Chondrocyte (in vitro differentiated cells): Measurements from ENCODE around the gene SLC25A1. TPM values are rescaled to one million over a fixed set of nuclear protein-coding genes. Genes with fewer than 3 reads are reported as not detected.

Source experiments
- DNase-seq: peaks from one replicate; pipeline ENCODE4 v3.0.0; 2021; ENCODE audit warnings: mixed read lengths, low spot score
- H3K27ac Mint-ChIP-seq: one replicate; pipeline ENCODE4 v1.8.0; 2021; ENCODE audit warnings: mild to moderate bottlenecking, moderate library complexity, mixed read lengths; ENCODE audit not compliant: unreplicated experiment
- H3K27me3 Mint-ChIP-seq: 2 replicates; pipeline ENCODE4 v1.8.0; 2021; ENCODE audit warnings: low read depth, mixed read lengths
- H3K36me3 Mint-ChIP-seq: 2 replicates; pipeline ENCODE4 v1.8.0; 2021; ENCODE audit warnings: low read depth, mixed read lengths
- H3K4me1 Mint-ChIP-seq: 2 replicates; pipeline ENCODE4 v1.8.0; 2021; ENCODE audit warnings: low read depth, mild to moderate bottlenecking, mixed read lengths
- H3K4me3 Mint-ChIP-seq: one replicate; pipeline ENCODE4 v1.8.0; 2021; ENCODE audit warnings: mild to moderate bottlenecking, moderate library complexity, mixed read lengths; ENCODE audit not compliant: unreplicated experiment
- H3K9me3 Mint-ChIP-seq: 2 replicates; pipeline ENCODE4 v1.8.0; 2021; ENCODE audit warnings: low read depth, mixed read lengths
- total RNA-seq: library from RNA; stranded (reverse); gene quantifications from 3 replicates; pipeline ENCODE4 v1.2.1, GENCODE V29; 2021
- TF ChIP-seq, protein P1 (sequence below): fragments of 200-600 bp; sonication (generic); IDR thresholded peaks from 2 replicates; pipeline ENCODE4 v1.5.0; 2021; ENCODE audit warnings: antibody characterized with exemption, mild to moderate bottlenecking, moderate library complexity

Gene SLC25A1
- total RNA-seq, 1 donor from 2014 or later, result 107 TPM

DNA sequence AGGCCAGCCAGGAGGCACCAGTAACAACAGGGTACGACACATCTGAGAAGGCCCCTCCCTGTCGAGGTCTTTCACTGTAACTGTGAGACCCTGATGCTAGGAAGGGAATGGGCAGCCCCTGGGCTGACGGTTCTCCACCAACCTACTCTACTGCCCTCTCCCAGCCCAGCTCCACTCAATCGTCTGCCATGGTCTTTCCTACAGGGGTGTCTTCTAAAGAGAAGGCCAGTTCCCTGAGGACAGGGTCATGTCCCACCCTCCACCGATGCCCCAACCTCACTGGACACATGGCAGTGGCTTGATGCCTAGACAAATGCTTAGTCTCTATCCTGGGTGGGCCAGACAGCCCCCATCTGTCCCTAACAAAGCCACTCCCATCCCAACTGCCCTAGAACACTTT lies 46.0 kb upstream of the SLC25A1 start:
- no peak for DNase-seq
- no peaks in the 10 kb centered on the region for H3K27me3 Mint-ChIP-seq
- H3K4me1 Mint-ChIP-seq, result no peaks in the 10 kb centered on the region
- peaks cover 53% of the 10 kb centered on the region for H3K36me3 Mint-ChIP-seq
- no peak overlapping the region for H3K4me3 Mint-ChIP-seq
- no peaks in the 10 kb centered on the region for H3K9me3 Mint-ChIP-seq
- TF ChIP-seq, protein P1, sequence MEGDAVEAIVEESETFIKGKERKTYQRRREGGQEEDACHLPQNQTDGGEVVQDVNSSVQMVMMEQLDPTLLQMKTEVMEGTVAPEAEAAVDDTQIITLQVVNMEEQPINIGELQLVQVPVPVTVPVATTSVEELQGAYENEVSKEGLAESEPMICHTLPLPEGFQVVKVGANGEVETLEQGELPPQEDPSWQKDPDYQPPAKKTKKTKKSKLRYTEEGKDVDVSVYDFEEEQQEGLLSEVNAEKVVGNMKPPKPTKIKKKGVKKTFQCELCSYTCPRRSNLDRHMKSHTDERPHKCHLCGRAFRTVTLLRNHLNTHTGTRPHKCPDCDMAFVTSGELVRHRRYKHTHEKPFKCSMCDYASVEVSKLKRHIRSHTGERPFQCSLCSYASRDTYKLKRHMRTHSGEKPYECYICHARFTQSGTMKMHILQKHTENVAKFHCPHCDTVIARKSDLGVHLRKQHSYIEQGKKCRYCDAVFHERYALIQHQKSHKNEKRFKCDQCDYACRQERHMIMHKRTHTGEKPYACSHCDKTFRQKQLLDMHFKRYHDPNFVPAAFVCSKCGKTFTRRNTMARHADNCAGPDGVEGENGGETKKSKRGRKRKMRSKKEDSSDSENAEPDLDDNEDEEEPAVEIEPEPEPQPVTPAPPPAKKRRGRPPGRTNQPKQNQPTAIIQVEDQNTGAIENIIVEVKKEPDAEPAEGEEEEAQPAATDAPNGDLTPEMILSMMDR, result no peak
- H3K27ac Mint-ChIP-seq, result no peak overlapping the region

- no peak overlapping the region for H3K27ac Mint-ChIP-seq
- no peaks in the 10 kb centered on the region for H3K4me1 Mint-ChIP-seq
- no peaks in the 10 kb centered on the region for H3K9me3 Mint-ChIP-seq
- no peak for DNase-seq
- no peaks in the 10 kb centered on the region for H3K27me3 Mint-ChIP-seq
- no peak overlapping the region for H3K4me3 Mint-ChIP-seq
- peaks cover 45% of the 10 kb centered on the region for H3K36me3 Mint-ChIP-seq
- TF ChIP-seq, protein P1, result no peak
Measured at GRCh38 chr22:19223617-19224016, 45.1 kb upstream of the SLC25A1 start.

DNA sequence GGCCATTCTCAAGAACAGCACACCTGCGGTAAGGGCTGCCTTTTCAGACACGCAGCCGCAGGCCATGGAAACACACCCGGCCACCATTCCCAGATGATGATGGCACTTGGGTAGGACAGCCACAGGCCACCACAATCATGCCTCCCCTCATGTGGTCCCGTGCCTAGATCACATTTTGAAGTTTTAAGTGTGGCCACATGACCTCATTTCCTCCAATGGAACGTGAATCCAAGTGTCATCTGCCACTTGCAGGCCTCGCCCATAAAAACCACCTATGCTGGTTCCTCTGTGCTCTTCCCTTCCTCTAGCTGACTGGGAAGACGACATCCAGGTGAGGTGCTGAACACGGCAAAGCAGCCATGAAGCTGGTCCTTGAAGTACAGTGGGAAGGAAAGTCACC lies 44.6 kb upstream of the SLC25A1 start:
- Mint-ChIP-seq H3K4me1 (peaks cover 5% of the 10 kb centered on the region), H3K27me3 (no peaks in the 10 kb centered on the region), H3K27ac (no peak overlapping the region), H3K36me3 (peaks cover 42% of the 10 kb centered on the region), H3K9me3 (no peaks in the 10 kb centered on the region), H3K4me3 (no peak overlapping the region)
- TF ChIP-seq, protein P1, result no peak
- no peak for DNase-seq

DNA sequence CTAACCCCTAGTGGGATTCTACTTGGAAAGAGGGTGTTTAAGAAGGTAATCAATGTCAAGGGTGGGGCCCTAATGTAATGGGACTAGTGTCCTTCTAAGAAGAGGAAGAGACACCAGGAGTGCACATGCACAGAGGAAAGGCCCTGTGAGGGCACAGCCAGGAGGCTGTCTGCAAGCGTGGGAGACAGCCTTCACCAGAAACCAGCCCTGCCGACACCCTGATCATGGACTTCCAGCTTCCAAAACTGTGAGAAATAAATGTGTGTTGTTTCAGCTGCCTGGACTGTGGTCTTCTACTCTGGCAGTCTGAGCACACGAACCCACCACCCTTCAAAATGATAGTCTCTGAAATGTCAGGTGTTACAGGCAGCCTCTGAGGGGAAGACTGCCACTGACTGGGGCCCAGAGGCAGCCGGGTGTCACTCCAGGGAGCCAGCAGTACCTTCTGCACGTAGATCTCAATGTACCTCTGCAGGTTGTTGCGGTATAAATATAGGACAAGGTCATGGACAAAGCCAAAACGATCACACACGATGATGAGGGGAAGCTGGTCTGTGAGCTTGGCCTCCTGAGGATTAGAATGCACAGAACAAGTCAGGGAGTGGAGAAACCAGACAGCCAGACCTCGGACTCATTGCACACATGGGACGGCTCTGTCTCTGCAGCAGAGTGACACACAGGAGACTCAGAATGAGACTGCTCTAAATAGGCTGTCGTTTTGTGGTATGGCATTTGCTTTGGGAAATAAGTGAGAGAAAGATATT lies 43.9 kb upstream of the SLC25A1 start:
- no peak for DNase-seq
- peaks cover 38% of the 10 kb centered on the region for H3K36me3 Mint-ChIP-seq
- H3K4me1 Mint-ChIP-seq, result peaks cover 9% of the 10 kb centered on the region
- H3K27ac Mint-ChIP-seq, result no peak overlapping the region
- TF ChIP-seq, protein P1, result no peak
- H3K4me3 Mint-ChIP-seq, result no peak overlapping the region
- no peaks in the 10 kb centered on the region for H3K27me3 Mint-ChIP-seq
- no peaks in the 10 kb centered on the region for H3K9me3 Mint-ChIP-seq

DNA sequence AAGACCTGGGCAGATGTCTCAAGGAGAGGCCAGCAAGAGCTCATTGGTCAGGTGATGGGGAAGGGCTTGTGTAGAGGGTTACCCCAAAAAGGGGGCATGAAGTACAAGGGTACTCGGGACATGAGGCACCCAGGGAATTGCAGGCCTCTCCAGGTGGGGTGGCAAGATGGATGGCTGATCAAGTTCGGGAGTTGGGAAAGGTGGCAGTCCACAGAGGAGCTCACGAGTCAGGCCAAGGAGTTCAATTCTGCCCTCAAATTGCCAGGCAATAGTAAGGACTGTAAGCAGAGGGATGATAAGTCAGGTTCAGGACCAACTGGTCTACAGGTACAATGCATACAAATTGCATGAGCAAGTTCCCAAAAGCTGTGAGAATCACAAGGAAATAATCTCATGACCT lies 42.3 kb upstream of the SLC25A1 start:
- Mint-ChIP-seq H3K4me3 (no peak overlapping the region), H3K36me3 (peaks cover 33% of the 10 kb centered on the region), H3K27me3 (no peaks in the 10 kb centered on the region), H3K27ac (no peak overlapping the region), H3K4me1 (peaks cover 9% of the 10 kb centered on the region), H3K9me3 (no peaks in the 10 kb centered on the region)
- no peak for DNase-seq
- TF ChIP-seq, protein P1, result no peak
